Stimulated activated CD8-positive, alpha-beta memory T cell treated with anti-CD3 and anti-CD28 coated beads, Interleukin-7, amount 100 ng/mL, for 48 hours (primary cell): ENCODE measurements around the gene MRPL1.
"Not testable (repeated sequence)": the region's sequence is repeated elsewhere in the genome, so short reads cannot be mapped to it uniquely, and the experiment has no call there.

Source experiments
- DNase-seq, 2 donors: peaks; one replicate each; pipeline ENCODE4 v3.0.0-alpha.2; 2020; ENCODE audit warnings: low read depth in 1 of 2; ENCODE audit errors: extremely low read depth in 1 of 2

Gene MRPL1

GRCh38 chr4:77911842-77912450 is 49.3 kb downstream of the MRPL1 start:
- DNase-seq, result no peak

- no peak for DNase-seq
These were observed 50.7 kb downstream of the MRPL1 start for GRCh38 chr4:77913348-77913747.

GRCh38 chr4:77917075-77917474 is 54.4 kb downstream of the MRPL1 start:
- no peak for DNase-seq

- DNase-seq, result no peak
These were observed 55.0 kb downstream of the MRPL1 start for GRCh38 chr4:77917601-77918000.

GRCh38 chr4:77920371-77920770 is 57.7 kb downstream of the MRPL1 start:
- DNase-seq, result no peak

GRCh38 chr4:77921701-77922100 is 59.1 kb downstream of the MRPL1 start:
- no peak for DNase-seq

GRCh38 chr4:77922158-77923094 is 59.8 kb downstream of the MRPL1 start:
- DNase-seq, result no peak

GRCh38 chr4:77927991-77928925 is 65.6 kb downstream of the MRPL1 start:
- DNase-seq, result no peak

GRCh38 chr4:77930154-77930639 is 67.6 kb downstream of the MRPL1 start:
- DNase-seq, result no peak

GRCh38 chr4:77930876-77931275 is 68.2 kb downstream of the MRPL1 start:
- no peak for DNase-seq

- no peak for DNase-seq
These were observed 69.0 kb downstream of the MRPL1 start for GRCh38 chr4:77931452-77932135.

- DNase-seq, result no peak
These were observed 75.9 kb downstream of the MRPL1 start for GRCh38 chr4:77938560-77938959.

- DNase-seq, result not testable (repeated sequence)
These were observed 83.3 kb downstream of the MRPL1 start for GRCh38 chr4:77945929-77946328.

GRCh38 chr4:77950203-77950602 is 87.6 kb downstream of the MRPL1 start:
- DNase-seq, result no peak

- DNase-seq, result no peak
These were observed 89.8 kb downstream of the MRPL1 start for GRCh38 chr4:77952457-77952856.

- DNase-seq, result no peak
These were observed 92.1 kb downstream of the MRPL1 start for GRCh38 chr4:77954690-77955089.

GRCh38 chr4:77956917-77957316 is 94.3 kb downstream of the MRPL1 start:
- DNase-seq, result no peak

GRCh38 chr4:77958897-77959296 is 96.3 kb downstream of the MRPL1 start:
- no peak for DNase-seq

GRCh38 chr4:77959566-77960338 is 97.1 kb downstream of the MRPL1 start:
- DNase-seq, result no peak

- DNase-seq, result no peak
These were observed 97.7 kb downstream of the MRPL1 start for GRCh38 chr4:77960367-77960766.
